GM18498 (cell line): Measurements from ENCODE around the gene RTKN2.
"Not testable (repeated sequence)": the region's sequence is repeated elsewhere in the genome, so short reads cannot be mapped to it uniquely, and the experiment has no call there.

Experiments used
- ATAC-seq: cut with Tn5 transposase; IDR thresholded peaks from one replicate; pipeline ENCODE4 v1.9.1; 2021; ENCODE audit warnings: mild to moderate bottlenecking, moderate library complexity; ENCODE audit not compliant: unreplicated experiment

Gene RTKN2

DNA sequence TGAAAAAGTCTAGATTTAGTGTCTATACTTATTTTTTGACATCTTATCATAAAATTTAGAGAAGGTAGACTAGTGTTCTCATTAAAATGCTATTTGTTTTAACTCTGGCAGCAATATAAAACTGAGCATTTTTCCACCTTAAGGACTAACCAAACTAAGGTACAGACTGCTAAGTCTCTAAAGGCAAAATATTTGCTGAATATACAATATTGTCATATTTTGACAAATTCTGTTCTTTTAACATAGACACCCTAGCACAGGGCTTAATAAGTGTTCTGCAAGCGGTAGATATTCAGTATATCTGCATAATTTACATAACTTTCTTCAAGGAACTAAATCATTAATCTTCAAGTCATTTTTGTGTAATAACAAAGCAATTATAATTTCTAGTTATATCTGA lies 8.6 kb downstream of the RTKN2 start:
- no peak for ATAC-seq

DNA sequence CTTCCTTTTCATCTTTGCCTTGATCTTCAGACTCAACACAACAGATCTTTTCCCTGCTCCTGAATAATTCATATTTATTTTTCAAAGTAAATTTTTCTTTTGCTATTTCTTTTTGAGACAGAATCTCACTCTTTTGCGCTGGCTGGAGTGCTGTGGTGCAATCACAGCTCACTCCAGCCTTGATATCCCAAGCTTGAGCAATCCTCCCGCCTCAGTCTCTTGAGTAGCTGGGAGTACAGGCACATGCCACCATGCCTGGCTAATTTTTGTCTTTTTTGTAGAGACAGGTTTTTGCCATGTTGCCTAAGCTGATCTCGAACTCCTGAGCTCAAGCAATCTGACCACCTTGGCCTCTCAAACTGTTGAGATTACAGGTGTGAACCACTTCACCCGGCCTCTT lies 9.2 kb downstream of the RTKN2 start:
- no peak for ATAC-seq

DNA sequence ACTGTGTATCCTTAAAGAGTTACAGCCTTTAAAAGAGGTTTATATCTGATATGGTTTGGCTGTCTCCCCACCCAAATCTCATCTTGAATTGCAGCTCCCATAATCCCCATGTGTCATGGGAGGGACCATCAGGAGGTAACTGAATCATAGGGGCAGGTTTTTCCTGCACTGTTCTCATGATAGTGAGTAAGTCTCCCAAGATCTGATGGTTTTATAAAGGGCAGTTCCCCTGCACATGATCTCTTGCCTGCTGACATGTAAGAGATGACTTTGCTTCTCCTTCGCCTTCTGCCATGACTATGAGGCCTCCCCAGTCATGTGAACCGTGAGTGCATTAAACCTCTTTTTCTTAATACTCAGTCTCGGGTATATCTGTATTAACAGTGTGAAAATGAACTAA lies 9.7 kb downstream of the RTKN2 start:
- ATAC-seq, result no peak

DNA sequence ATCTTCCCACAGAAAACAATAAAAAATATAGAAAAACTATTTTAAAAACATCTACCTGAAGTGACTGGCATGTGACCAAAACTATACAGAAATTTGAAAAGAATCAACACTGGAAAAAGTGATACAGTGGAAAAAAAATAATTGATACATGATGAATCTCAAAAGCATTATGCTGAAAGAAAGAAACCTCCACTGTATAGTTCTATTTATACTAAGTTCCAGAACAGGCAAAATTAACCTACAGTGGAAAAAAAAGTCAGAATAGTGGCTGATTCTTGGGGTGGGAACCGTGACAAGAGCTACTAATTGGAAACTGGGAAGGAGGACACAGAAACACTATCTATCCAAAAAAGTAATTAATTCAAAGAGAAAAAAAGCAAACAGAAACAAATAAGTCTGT lies 14.9 kb downstream of the RTKN2 start:
- no peak for ATAC-seq

- ATAC-seq, result no peak
Measured at GRCh38 chr10:62252051-62252450, 16.6 kb downstream of the RTKN2 start.

GRCh38 chr10:62250594-62251198 lies 17.9 kb downstream of the RTKN2 start:
- no peak for ATAC-seq

GRCh38 chr10:62249957-62250356 lies 18.7 kb downstream of the RTKN2 start:
- no peak for ATAC-seq

GRCh38 chr10:62248465-62248864 lies 20.2 kb downstream of the RTKN2 start:
- no peak for ATAC-seq

DNA sequence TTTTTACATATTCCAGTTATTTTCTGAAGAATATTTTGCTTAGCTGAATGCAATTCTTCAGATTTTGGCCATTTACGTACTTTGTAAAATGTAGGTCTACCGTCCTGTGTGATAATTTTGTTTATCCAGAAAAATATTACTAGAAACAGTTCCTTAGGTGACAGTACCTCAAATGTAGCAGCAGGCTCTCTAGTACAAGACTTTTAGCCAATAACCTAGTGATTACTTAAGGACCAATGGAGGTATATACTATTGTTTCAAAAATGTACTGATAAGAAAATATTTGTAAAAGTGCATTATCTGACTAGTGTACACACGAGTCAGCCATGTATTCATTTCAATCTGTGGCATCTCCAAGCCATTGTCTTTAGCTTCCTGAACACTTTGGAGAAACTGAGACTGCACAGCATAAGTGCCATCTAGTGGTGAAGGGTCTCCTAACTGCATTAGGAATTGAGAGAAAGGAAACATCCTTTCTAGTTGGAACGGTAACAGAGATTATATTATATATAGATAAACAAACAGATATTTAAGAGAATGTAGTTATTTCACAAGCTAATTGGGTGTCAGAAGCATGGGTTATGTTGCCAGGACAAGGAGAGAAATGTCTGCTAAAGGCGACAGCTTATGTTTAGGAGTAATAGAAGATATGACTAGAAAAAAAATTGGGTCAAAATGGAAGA lies 23.7 kb downstream of the RTKN2 start:
- ATAC-seq, result peak; percentile 65

- ATAC-seq, result no peak
Measured at GRCh38 chr10:62244088-62244487, 24.6 kb downstream of the RTKN2 start.

DNA sequence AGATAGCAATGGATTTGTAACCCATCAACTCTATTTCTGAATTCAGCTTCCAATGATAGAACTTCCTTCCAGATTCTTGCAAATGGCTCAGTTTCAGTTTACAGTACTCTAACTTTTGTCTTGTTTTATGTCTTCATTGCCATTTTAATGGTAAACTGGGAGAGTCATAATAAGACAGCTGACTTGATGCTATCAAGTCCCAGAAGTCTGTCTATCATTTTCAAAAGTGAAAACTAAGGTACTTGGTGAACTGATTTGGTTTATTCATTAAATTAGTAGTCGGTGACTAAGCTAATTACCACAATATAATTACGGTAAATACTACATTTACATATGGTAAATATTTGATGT lies 25.0 kb downstream of the RTKN2 start:
- peak; percentile 41 for ATAC-seq

DNA sequence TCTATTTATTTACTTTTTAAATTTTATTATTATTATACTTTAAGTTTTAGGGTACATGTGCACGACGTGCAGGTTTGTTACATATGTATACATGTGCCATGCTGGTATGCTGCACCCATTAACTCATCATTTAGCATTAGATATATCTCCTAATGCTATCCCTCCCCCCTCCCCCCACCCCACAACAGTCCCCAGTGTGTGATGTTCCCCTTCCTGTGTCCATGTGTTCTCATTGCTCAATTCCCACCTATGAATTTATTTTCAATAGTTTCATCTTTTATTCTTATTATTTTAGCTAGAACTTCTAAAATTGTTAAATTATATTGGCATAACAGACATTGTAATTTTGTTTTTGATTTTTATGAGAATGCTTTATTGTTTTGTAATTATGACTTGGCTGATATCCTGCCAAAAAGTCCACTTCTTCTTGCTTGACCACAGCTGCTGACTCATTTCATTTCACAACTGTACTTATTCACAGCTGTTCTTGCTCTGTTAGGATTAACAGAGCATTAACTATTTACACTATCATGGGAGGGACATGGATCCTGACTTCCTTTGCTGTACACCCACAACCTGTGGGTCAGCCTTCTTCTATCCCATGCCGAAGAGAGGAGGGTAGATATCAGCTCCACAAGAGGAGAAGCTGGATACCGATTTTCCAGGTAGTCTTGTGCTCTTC lies 25.5 kb downstream of the RTKN2 start:
- ATAC-seq, result peak; percentile 83

GRCh38 chr10:62241521-62241920 lies 27.1 kb downstream of the RTKN2 start:
- ATAC-seq, result not testable (repeated sequence)

GRCh38 chr10:62239994-62240393 lies 28.6 kb downstream of the RTKN2 start:
- no peak for ATAC-seq

DNA sequence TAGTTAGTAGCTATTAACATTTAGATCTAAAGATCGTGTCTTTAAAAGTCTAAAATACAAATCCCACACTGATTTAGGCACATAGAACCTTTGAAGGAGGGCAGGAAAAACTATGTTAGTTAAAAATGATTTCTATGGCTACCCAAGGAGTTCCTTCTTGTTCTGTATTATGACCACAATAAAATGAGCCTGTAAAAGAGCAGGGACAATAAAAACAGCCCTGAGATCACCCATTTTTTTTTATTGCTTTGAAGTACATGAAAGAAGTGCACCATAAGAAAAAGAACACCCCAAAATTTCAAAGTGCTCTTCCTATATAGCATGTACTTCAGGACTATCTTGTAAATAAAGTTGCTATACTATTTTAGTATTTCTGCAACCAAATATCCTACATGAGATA lies 29.8 kb downstream of the RTKN2 start:
- no peak for ATAC-seq

GRCh38 chr10:62237966-62238365 lies 30.7 kb downstream of the RTKN2 start:
- no peak for ATAC-seq

- ATAC-seq, result no peak
Measured at GRCh38 chr10:62237506-62237905, 31.1 kb downstream of the RTKN2 start.

DNA sequence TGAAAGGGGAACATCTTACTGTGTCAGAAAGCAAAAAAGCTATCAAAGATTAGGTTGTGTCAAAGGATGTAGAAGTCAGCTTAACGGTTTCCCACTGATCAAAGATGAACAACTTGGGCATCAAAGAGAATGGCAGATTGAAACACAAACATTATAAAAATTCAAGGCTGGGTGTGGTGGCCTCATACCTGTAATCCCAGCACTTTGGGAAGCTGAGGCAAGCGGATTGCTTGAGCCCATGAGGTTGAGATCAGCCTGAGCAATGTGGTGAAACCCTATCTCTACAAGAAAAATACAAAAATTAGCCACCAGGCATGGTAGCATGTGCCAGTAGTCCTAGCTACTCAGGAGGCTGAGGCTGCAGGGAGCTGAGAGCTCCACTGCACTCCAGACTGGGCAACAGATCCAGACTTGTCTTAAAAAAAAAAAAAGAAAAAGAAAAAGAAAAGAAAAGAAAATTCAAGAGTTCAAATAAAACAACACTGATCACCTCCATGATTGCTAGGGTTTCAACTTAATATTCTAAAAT lies 34.5 kb downstream of the RTKN2 start:
- ATAC-seq, result no peak

DNA sequence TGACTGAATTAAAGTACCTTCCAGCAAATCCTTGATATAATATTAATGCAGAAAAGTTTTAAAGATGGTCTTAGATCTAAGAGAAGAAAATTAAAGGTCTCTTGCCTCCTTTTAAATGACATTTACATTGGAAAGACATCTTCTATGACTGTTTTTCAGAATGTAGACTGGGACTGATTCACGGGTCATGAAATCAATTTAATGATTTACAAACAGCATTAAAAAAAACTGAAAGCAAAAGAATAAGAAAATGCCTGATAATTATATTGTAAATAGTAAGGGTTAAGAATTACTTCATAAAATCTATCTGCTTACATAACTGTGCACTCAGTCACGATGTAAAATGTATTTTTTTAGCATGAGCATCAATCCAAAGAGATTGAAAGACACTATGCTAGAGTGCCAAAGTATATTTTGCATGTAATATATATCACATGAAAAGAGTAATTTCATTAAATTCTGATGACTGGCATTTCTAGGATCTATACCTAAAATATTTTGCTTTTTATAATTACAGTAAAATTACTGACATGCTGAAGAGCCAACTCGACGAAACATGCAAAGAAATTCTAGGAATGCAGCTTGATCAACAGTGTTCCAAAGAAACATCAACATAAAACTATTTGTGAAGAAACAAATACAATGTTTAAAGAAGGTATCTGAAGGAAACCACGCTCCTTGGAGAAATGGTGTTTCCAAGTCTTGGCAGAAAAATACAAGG lies 35.1 kb downstream of the RTKN2 start:
- no peak for ATAC-seq

GRCh38 chr10:62231805-62232204 lies 36.8 kb downstream of the RTKN2 start:
- ATAC-seq, result no peak

- no peak for ATAC-seq
Measured at GRCh38 chr10:62231371-62231770, 37.3 kb downstream of the RTKN2 start.
